Mesothelial cell of epicardium (in vitro differentiated cells): ENCODE data around the gene OSBPL5. TPM values are rescaled to one million over a fixed set of nuclear protein-coding genes. Genes with fewer than 3 reads are reported as not detected.

Experiments
- DNase-seq, 2 experiments: peaks; one replicate each; pipeline ENCODE4 v3.0.0; 2021; ENCODE audit warnings: low spot score in 2 of 2; ENCODE audit not compliant: unreplicated experiment in 2 of 2
- H3K27ac Mint-ChIP-seq: 2 replicates; pipeline ENCODE4 v1.8.0; 2021; ENCODE audit warnings: mixed read lengths
- H3K27me3 Mint-ChIP-seq: 2 replicates; pipeline ENCODE4 v1.8.0; 2021; ENCODE audit warnings: low read depth, mixed read lengths
- H3K36me3 Mint-ChIP-seq: 2 replicates; pipeline ENCODE4 v1.8.0; 2021; ENCODE audit warnings: mixed read lengths
- H3K4me1 Mint-ChIP-seq: 2 replicates; pipeline ENCODE4 v1.8.0; 2021; ENCODE audit warnings: mixed read lengths
- H3K4me3 Mint-ChIP-seq: 2 replicates; pipeline ENCODE4 v1.8.0; 2021; ENCODE audit warnings: mild to moderate bottlenecking, moderate library complexity, mixed read lengths
- H3K9me3 Mint-ChIP-seq: 2 replicates; pipeline ENCODE4 v1.8.0; 2021; ENCODE audit warnings: mixed read lengths
- total RNA-seq: library from RNA; stranded (reverse); gene quantifications from 3 replicates; pipeline ENCODE4 v1.2.1, GENCODE V29; 2021
- TF ChIP-seq, protein P1 (sequence below): fragments of 200-600 bp; sonication (generic); IDR thresholded peaks from one replicate; pipeline ENCODE4 v1.5.0; 2021; ENCODE audit warnings: antibody characterized with exemption; ENCODE audit not compliant: unreplicated experiment

OSBPL5 gene
- total RNA-seq, 1 donor from 2014 or later, result 37.1 TPM

DNA sequence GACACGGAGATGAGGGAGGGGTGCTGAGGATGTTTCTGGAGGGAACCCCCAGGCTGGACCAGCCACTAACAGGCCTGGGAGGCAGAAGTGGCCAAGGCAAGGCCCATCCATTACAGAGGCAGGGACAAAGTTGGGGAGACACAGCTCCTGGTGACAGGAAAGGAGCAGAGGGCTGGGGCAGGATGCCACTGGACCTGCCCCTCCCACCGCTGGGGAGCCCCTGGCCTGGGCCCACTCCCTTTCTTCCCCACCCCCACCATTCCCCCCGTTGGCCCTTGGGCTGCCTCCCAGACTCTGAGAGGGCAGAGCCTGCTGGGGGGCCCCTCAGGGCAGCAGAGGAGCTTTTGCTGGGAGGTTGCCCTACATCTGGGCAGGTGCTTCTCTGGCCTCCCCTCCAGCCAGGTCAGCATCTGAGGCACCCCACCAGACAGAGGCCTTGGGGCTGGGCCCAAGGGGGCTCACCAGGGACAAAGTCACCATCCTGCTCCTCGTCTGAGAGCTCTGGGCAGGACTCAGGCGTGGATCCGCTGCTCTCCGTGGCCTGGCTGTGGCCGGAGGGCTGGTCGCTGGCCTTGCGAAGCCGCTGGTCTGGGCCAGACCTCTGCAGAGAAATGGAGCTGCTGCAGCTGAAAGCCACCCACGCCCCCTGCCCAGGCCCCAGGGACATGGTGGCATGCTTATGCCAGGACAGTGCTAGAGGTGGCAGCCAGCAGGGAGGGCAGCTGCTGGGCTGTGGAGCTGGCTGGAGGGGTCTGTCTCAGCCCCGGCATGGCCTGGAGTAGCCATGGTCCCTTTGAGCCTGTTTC, 74.8 kb downstream of the OSBPL5 start:
- no peaks in the 10 kb centered on the region for H3K9me3 Mint-ChIP-seq

DNA sequence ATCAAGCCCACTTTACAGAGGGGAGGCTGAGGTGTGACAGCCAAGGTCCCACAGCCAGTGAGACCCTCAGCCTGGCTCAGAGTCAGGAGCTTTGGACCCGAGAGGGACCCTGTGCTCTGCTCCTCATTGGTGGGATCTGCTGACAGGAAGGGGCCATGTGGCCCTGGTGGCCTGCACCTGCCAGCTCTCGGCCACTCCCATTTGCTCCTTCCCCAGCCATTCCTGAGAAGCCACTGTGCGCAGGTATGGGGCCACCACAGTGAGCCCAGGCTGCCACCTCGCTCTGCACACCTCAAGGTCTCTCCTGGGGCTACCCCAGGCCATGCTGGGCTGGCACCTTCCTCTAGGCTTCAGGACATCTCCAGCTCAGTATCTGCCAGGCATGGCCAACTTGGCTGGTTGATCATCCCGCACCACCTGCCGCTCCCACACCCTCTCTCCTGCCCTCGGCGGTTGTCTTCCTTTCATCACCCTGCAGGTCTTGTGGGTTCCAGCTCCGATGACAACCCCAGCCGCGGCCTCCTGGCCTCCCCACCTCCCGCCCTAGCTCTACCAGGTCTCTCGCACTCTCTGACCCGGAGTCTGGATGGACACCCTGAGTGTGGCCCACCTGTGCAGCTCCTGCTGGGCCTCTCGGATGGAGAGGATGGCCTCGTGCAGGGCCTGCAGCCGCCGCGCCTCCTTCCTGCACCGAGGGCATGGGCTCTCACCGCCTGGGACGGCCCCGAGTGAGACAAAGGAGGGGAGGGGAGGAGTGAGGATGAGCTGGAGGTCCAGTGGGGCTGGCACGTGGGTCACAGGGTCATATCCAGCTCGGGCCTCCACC, 75.7 kb downstream of the OSBPL5 start:
- TF ChIP-seq, protein P1, sequence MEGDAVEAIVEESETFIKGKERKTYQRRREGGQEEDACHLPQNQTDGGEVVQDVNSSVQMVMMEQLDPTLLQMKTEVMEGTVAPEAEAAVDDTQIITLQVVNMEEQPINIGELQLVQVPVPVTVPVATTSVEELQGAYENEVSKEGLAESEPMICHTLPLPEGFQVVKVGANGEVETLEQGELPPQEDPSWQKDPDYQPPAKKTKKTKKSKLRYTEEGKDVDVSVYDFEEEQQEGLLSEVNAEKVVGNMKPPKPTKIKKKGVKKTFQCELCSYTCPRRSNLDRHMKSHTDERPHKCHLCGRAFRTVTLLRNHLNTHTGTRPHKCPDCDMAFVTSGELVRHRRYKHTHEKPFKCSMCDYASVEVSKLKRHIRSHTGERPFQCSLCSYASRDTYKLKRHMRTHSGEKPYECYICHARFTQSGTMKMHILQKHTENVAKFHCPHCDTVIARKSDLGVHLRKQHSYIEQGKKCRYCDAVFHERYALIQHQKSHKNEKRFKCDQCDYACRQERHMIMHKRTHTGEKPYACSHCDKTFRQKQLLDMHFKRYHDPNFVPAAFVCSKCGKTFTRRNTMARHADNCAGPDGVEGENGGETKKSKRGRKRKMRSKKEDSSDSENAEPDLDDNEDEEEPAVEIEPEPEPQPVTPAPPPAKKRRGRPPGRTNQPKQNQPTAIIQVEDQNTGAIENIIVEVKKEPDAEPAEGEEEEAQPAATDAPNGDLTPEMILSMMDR, result no peak
- H3K9me3 Mint-ChIP-seq, result no peaks in the 10 kb centered on the region

More for the DNA sequence above, 74.8 kb downstream of the OSBPL5 start:
- no peak overlapping the region for H3K27ac Mint-ChIP-seq
- H3K27me3 Mint-ChIP-seq, result peaks cover 5% of the 10 kb centered on the region
- TF ChIP-seq, protein P1, result no peak
- DNase-seq, result peak in 1 of 2 experiments; percentile 31
- no peak overlapping the region for H3K4me3 Mint-ChIP-seq
- H3K4me1 Mint-ChIP-seq, result no peaks in the 10 kb centered on the region
- peaks cover 6% of the 10 kb centered on the region for H3K36me3 Mint-ChIP-seq

DNA sequence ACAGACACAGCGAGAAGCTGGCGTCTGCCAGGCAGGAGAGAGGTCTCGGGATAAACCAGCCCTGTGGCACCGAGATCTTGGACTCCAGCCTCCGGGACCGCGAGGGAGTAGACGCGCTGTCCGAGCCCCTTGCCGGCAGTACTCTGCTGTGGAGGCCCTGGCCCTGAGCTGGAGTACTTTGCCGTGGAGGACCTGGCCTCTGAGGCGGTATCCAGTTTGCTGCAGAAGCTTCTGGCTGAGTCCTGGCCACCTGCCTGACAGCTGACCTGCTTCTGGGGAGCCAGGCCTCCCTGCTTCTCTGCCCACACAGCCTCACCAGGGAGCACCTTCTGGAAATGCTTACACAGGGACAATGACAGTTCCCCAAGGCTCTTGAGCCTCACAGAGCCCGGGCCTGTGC, 76.3 kb downstream of the OSBPL5 start:
- no peak overlapping the region for H3K4me3 Mint-ChIP-seq
- TF ChIP-seq, protein P1, result no peak
- H3K9me3 Mint-ChIP-seq, result no peaks in the 10 kb centered on the region
- no peaks in the 10 kb centered on the region for H3K4me1 Mint-ChIP-seq
- peaks cover 6% of the 10 kb centered on the region for H3K36me3 Mint-ChIP-seq
- no peak for DNase-seq
- peaks cover 12% of the 10 kb centered on the region for H3K27me3 Mint-ChIP-seq
- no peak overlapping the region for H3K27ac Mint-ChIP-seq

More for the DNA sequence above, 75.7 kb downstream of the OSBPL5 start:
- Mint-ChIP-seq H3K27ac (no peak overlapping the region), H3K4me3 (no peak overlapping the region), H3K4me1 (no peaks in the 10 kb centered on the region), H3K27me3 (peaks cover 7% of the 10 kb centered on the region), H3K36me3 (peaks cover 6% of the 10 kb centered on the region)
- no peak for DNase-seq

DNA sequence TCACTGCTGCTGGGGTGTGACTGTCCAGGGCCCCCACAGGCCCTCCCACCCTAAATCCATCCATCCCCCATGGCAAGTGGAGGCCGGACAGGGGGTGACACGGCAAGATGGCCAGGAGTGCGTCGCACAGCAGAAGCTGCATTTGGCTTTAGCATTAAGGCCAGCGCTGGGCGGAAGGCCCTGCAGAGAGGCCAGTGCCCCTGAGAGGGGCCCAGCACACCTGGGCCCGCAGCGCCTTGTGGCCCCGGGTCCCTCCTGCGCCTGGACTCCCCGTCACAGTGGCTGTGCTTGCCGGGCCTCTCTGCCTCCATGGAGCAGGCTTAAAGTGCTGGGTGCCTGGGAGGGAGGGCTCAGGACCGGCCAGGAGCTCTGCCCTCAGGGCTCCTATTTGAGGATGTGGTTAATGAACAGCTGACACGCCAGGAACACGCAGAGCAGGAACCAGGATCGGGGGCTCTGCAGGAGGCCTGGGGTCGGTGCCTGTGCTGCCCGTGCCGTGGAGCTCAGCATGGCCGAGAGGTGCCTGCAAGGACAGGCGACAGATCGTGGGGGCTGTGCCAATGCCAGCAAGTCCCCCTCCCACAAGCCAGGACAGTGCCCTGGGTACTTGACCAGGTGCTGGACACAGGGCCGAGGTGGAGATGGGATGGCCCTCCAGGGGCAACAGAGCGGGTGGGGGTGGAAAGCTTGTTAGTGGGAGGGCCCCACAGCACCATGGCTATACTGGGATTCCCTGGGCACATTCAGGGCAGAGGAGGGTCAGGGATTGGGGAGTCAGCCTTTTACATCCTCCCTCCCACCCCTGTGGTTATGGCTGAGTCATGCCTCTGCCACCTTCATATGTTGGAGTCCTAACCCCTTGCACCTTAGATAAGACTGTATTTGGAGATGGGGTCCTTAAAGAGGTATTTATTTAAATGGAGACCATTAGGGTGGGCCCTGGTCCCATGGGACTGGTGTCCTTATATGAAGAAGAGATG, 77.0 kb downstream of the OSBPL5 start:
- Mint-ChIP-seq H3K27ac (no peak overlapping the region), H3K27me3 (peaks cover 12% of the 10 kb centered on the region), H3K4me3 (no peak overlapping the region), H3K4me1 (no peaks in the 10 kb centered on the region), H3K9me3 (no peaks in the 10 kb centered on the region), H3K36me3 (peaks cover 3% of the 10 kb centered on the region)
- no peak for DNase-seq
- TF ChIP-seq, protein P1, result no peak

DNA sequence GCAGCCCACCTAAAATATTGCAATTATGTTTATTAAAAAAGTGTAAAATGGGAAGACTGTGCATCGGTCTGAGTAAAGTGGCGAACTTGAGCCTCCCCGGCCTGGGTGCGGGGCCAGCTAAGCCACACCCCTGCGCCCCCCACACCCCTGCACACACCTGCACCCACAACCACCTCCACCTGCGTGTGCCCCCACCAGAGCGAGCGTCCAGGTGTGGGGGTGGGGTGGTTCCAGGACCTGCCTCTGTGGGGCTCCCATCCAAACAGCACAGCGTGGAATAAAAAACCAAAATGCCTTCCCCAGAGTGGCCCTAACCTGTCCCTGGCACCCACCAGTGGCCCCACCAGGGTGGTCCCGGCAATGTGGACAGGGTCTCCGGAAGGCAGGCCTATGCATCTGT, 77.7 kb downstream of the OSBPL5 start:
- H3K27ac Mint-ChIP-seq, result no peak overlapping the region
- H3K4me1 Mint-ChIP-seq, result no peaks in the 10 kb centered on the region
- no peaks in the 10 kb centered on the region for H3K9me3 Mint-ChIP-seq
- TF ChIP-seq, protein P1, result no peak
- peaks cover 12% of the 10 kb centered on the region for H3K27me3 Mint-ChIP-seq
- DNase-seq, result no peak
- peaks cover 3% of the 10 kb centered on the region for H3K36me3 Mint-ChIP-seq
- H3K4me3 Mint-ChIP-seq, result no peak overlapping the region
